SK-N-MC (cell line): ENCODE data around the gene HPN.

Experiments
- EZH2 ChIP-seq: fragments of 200-600 bp; sonication (generic); IDR thresholded peaks from one replicate; pipeline ENCODE4 v1.6.1; 2017; ENCODE audit warnings: antibody characterized with exemption
- FOXP2 ChIP-seq: optimal IDR thresholded peaks from 2 replicates; pipeline ENCODE3; 2011; ENCODE audit warnings: mild to moderate bottlenecking, moderate library complexity; ENCODE audit not compliant: insufficient read depth; ENCODE audit errors: extremely low read length, control extremely low read depth
- POLR2AphosphoS5 ChIP-seq: IDR thresholded peaks from 2 replicates; pipeline ENCODE4 v1.6.1; 2012; ENCODE audit warnings: mild to moderate bottlenecking, low read depth, low read length, borderline replicate concordance

DNA sequence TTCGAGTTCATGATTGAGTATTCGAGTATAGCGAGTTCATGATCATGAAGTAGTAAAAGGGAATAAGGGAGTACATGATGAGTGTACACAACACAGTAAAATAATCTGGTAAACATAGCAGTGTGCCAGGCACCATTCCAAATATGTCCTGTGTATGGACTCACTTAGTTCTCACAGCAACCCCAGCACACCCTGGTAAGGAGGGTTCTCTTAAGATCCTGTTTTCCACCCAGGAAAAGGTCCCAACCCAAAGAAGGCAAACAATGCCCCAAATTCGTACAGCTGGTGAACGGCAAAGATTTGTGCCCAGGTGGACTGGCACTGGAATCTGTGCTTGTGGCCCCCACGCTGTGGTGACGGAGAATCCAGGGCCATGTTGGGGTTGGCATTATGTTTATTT is 21.4 kb downstream of the HPN start:
- TF ChIP-seq EZH2, result no peak
- no peak for TF ChIP-seq FOXP2
- TF ChIP-seq POLR2AphosphoS5, result no peak
